GM19395 (cell line): ENCODE data around the gene HYKK.
"Not testable (repeated sequence)": the region's sequence is repeated elsewhere in the genome, so short reads cannot be mapped to it uniquely, and the experiment has no call there.

ENCODE experiments used
- ATAC-seq: cut with Tn5 transposase; IDR thresholded peaks from one replicate; pipeline ENCODE4 v1.9.1; 2021; ENCODE audit warnings: mild to moderate bottlenecking, moderate library complexity; ENCODE audit not compliant: unreplicated experiment

Gene HYKK

DNA sequence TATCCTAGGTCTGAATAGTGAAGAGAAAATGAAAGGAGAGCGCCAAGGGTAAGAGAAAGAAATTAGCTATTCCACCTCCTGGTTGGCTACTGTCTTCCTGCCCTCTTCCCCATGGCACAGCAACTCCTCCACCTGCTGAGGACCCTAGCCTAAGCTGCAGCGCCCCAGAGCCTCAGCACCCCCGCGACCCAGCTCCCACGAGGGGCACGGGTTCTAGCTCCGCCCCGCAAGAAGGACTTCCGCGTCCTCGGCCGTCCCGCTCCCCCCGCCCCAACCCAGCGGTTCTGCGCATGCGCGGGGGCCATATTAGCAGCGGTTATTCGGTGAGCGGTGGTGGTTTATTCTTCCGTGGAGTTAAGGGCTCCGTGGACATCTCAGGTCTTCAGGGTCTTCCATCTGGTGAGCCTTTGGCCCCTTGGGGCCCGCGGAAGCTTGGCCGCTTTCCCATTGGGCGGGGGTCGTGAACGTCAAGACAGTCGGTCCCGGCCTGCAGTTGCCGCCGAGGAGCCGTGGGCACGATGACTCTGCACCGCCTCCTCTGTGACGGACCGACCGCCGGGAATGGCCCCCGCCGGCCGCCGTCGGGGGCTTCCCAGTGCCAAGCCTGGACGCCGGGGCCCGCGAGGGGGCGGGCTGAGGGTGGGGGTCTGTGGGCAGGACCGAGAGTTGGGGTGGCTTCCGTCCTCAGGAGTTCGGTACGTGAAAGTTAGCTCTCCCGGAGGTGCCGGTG is 32.9 kb downstream of the HYKK start, which contains the start of gene PSMA4:
Gene PSMA4, plus strand, starts transcription at position 304 of the 730 bp plus-strand sequence. CDS start 1,484 bp downstream, outside the sequence.
- peak; percentile 76 for ATAC-seq

DNA sequence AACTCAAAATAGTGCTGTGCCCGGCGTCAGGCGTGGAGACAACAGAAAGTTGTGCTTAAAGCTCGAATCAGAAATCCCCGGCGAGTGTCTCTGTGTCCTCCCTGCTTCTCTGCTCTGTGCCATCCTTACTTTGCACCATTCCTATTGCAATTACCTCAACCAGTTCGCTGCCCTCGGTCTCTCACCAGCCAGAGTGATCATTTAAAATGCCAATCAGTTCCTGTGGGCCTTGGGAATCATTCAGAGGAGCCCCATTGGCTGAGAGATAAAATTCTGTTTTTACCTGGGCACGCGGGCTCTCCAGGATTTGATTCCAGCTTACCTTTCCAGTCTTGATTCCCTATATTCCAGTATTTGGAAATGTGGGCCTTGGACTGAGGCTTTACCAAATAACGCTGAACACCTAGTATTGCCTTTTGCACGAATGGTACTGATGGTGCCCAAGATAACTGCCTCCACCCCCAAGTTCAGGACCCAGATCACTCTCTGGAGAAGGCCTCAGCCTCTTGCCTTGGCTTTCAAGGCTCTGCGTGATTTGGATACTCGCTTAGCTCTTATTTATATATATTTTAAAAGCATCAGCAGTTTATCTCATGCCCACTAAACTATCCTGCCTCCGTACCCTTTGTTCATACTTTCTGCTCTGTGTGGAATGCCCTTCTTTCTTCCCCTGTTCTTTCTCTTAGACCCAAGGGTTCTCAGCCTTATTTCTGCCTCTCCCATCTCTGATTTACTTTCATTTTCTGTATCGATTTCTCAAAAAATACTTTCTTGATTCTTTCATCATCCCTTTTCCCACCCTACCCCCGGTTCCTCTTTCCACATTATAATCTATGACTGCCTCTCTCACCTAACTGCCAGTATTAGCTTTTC is 33.7 kb downstream of the HYKK start:
- no peak for ATAC-seq

DNA sequence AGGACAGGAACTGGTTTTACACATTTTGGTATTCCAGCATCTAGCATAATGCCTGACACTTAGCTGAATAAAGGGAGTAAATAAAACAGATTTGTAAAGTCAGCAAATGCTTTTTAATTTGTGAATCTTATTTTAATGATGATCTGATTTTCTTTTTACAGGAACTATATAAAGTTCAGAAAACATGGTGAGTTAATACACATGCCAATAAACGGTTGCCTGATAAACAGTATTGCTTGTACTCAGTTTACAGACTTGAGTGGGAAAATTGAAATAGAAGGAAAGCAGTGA is 34.3 kb downstream of the HYKK start:
- no peak for ATAC-seq

DNA sequence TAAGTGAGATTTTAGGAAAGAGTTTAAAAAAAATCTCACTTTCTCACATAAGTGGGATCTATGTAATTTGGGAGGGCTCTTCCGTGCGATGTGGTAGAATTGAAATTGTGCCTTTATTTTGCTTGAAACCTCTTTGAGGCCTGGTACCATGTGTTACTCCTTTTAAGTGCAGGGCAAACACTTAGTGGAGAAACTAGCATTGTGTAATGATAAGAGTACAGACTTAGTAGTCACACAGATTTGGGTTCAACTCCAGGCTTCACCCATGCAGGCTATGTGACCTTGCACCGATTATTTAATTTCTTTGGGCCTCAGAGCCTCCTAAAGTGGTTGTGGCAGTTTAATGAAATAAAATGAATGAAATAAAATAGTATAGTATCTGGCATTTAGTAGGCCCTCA is 35.3 kb downstream of the HYKK start:
- no peak for ATAC-seq

DNA sequence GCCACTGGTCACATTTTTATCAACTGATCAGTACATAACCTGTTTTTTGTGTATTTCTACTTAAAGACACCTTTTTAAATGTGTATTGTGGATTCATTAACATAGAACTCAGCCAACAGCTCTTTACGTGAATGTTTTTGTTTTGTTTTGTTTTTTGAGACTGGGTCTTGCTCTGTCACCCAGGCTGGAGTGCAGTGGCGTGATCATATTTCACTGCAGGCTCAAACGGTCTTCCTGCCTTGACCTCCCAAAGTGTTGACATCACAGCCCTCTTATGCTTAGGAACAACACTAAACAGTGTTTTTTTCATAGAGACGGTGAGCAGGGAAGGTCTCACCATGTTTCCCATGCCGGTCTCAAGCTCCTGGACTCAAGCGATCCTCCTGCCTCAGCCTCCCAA is 42.8 kb downstream of the HYKK start:
- ATAC-seq: no peak

DNA sequence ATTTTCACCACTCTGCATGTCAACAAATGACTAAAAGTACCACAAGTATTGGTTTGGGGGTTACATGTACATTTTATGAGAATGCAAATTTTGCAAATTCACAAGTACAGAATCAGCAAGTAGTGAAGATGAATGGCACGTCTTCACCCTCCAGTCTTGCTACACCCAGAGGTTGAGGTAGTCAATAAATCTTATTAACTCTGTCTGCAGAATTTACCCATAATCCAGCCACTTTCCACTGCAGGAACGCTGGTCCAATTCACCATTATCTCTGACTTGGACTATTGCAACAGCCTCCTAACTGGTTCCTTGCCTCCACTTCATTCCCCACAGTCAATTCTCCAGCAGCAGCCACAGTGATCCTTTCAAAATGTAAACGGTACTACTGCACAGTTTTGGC is 43.4 kb downstream of the HYKK start:
- no peak for ATAC-seq

DNA sequence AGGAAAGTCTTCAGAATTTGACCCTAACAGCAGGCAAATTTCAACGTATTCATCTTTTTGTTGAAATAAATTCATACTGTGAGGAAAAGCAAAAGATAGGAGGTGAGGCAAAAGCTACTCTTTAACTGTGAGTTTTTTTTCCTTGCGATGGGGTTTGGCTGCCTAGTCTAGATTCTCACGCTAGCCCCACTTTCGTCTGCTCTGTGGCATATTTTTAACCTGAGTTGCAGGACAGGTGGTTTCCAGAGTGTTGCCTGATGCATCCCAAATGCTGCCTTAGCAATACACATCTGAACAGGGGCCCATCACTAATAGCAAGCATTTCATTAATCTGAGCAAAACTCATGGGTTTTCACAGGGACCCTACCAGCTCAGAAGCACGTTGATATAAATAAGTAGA is 44.5 kb downstream of the HYKK start:
- no peak for ATAC-seq

DNA sequence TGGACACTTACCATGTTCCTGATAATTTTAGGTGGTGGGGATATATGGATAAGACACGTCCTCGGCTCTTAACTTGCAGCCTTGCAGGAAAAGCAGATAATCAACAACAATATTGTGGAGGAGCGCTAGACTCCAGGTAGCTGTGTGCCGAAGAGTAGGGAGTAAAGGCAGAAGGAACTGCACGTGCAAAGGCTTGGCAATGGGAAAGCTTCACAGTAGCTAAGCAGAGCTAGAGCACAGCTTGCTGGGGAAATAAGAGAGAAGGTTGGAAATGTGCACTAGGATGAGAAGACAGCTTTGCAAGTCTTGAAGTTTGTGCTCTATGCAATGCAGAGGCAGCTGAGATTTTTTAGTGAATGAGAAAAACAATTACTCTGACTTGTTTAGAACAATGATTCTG is 45.2 kb downstream of the HYKK start:
- ATAC-seq: no peak

DNA sequence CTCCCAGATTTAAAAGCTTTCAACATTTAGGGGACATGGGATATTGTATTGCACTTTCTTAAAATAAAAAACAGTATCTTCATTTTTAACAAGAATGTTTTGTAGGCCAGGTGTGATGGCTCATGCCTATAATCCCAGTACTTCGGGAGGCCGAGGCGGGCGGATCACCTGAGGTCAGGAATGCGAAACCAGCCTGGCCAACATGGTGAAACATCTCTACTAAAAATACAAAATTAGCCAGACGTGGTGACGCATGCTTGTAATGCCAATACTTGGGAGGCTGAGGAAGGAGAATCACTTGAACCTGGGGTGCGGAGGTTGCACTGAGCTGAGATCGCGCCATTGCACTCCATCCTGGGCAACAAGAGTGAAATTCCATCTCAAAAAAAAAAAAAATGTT is 52.8 kb downstream of the HYKK start:
- not testable (repeated sequence) for ATAC-seq

DNA sequence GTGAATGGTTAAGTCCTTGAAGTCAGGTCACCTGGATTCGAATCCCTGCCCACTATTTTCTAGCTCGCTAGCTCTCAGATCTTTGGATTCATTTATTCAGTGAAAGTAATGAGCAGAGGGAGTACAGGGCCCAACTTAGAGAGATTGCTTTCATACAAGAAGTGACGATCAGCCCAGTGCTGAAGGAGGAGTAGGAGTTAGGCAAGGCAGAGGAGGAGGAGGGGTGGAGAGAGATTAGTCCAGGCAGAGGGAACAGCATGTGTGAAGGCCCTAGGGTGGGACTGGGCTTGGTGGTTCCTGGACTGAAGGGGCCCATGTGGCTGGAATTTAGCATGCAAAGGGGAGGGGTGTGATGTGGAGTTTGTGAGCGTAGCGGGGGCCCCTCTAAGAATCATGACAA is 54.1 kb downstream of the HYKK start:
- ATAC-seq: no peak

DNA sequence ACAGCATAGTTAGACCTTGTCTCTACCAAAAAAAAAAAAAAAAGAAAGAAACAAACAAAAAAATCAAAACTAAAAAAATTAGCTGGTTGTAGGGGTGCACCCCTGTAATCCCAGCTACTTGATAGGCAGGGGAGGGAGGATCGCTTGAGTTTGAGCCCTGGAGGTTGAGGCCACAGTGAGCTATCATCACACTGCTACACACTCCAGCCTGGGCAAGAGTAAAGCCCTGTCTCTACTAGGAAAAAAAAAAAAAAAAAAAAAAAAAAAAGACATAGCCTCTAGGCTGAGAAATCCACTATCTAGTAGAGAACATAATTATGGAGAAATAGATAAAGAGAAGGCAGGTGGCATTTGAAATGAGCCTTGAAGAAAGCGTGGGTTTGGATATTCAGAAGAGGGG is 55.7 kb downstream of the HYKK start:
- no peak for ATAC-seq

DNA sequence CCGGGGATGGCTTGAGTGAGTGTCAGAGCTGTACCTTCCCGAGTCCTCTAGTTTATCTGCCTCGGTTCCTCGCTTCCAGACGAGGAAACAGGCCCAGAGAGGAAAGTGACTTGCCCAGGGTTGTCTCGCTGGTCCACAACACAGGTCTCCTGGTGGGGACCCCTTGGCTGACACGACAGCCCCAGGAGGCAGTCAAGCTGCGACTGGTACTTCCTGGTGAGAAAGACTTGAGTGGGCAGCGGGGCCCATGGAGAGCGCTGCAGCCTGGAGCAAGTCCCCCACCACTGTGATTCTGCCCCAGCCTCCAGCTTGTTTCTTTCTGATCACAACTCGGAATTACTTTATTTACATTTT is 57.3 kb downstream of the HYKK start:
- ATAC-seq: peak; percentile 12

DNA sequence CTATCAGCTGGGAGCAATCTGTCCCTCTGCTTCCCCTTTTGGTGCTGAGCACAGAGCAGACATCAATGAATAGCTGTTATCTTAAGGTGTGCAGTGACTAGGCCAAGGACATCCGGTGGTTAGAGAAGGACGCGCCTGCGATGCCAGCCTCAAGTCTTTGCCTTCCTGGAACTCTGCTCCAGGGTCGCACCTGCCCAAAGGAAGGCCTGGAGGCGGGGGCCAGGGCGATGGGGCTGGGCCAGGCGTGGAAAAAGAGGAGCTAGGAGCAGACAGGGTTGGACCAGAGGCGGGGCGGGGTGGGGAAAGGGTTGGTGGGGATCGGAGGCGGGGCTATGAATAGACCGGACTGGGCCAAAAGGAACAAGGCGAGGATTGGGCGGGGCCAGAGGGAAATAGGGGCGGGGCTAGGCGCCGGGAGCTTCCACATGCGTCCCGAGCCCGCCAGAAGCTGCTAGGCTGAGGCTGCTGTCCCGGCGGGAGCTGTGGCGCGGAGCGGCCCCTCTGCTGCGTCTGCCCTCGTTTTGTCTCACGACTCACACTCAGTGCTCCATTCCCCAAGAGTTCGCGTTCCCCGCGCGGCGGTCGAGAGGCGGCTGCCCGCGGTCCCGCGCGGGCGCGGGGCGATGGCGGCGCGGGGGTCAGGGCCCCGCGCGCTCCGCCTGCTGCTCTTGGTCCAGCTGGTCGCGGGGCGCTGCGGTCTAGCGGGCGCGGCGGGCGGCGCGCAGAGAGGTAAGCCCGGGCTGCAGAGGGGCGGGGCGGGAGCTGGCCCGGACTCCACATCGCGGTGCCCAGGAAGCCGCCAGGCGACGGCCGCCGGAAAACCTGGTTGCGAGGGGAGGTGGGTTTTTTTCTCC is 57.9 kb downstream of the HYKK start, which contains the start of gene CHRNA5:
Gene CHRNA5, plus strand, starts transcription at position 424 of the 854 bp plus-strand sequence. Its CDS starts 200 bp downstream, at position 624.
- ATAC-seq: peak; percentile 85

DNA sequence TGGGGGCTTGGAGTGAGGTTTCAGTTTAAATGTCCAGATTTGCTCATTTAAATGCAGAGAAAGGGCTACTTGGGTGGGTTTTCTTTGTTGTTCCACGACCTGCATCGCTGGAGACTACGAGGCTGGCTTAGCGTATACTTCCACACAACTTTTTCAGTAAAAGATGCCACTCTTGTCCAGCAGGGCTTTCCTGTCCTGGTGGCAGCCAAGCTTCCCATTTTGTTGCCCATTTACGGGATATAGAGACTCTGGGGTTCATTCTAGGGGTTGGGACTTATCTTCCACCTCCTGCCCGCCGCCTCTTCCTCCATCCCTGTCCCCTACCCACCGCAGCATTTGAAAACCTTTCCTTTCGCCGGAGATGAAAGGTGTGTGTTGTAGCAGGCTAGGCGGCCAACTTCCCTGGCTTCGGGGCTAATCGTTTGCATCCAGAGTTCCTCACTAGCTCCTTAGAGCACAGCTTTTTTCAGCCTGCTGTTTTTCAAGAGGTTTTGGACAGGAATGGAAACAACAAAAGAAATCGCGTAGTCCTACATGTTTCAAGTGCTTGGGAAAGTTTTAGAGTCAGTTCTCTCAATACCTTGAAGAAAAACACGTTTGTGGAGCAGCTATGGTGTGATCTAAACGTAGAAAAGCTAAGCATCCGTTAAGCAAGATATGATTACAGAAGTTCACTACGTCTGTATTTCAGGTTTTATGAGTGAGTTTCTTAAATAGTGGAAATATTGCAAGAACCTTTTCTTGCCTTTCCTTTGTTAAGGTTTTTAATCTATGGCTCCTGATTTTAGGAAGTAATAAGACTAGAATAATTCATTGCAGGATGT is 58.8 kb downstream of the HYKK start:
- ATAC-seq: peak; percentile 17

DNA sequence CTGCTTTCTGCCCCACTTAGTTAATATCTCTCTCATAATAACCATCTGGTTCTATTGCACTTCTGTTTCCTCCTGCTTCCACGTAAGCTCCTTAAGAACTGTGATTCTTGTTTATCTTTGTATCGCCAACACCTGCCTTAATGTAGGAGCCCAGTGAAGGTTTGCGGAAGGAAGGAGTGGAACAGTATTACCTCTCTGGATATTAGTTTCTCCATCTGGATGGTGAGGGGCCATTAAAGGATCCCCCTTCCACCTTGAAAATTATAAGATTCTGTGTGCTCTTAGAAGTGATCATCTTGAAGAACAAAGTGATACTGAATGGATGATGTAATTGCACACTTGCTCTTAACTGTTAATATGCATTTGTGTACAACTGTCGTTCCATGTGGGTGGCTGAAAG is 60.2 kb downstream of the HYKK start:
- no peak for ATAC-seq

DNA sequence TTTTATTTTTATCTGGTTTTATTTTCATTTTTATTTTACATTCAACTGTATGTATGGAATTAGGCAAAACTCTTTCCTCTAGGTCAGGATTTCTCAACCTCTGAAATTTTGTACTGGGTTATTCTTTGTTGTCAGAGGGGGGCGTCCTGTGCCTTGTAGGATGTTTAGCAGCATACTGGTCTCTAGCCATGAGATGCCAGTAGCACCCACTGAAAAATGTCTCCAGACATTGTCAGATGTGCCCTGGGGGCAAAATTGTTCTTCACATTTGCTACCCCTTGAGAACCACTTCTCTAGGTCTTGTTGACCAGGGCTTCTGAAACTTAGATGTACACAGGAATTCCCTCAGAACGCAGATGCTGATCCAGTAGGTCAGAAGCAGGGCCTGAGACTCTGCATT is 63.3 kb downstream of the HYKK start:
- ATAC-seq: no peak

DNA sequence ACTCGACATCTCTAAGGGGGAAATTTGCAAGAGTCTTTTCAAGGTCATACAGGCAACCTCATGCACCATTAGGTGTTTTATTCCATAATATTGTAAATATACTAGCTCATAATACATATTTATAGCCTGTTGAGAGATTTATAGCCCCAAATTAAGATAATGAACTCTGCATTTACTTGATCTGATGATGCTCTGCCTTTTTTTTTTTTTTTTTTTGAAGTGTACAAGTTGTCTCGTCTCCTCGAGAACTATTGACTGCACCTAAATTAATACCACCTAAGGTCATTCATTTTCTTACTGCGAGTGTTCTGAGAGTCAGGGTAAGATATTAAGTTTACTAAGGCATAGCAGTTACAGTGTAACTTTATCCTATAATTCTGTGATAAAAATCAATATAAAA is 64.0 kb downstream of the HYKK start:
- no peak for ATAC-seq

DNA sequence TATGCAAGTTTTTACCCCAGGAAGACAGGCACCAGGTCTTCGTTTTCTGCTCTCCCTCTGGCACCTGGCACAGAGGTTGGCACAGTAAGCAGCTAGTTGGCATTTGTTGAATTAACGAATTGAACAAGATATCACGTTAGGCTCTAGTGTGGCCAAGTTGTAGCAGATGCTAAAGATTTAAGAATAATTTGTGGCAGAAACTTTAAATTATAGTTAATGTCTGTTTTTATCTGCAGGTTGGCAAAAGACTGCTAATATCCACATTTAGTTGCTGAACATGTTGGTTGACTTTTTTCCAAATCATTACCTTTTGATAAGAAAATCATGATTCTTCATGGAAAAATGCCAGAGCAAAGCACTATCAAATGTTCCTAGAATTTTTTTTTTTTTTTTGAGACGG is 66.0 kb downstream of the HYKK start:
- ATAC-seq: no peak

DNA sequence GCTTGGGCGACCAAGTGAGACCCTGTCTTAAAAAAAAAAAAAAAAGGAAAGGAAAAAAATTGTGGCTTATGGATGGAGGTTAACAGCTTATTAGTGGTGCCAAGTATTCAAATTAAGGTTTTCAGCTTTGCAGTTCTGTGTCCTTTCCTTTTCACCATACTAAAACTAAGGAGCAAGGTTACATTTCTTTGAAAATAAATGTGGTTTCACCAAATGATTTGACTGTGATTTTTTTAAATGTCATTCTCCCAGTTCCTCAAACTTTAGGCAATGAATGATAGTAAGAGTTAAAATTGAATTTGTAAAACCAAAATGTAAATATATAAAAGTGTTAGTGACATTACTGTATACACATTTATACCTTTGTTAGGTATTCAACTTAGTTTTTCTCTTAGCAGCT is 67.6 kb downstream of the HYKK start:
- ATAC-seq: no peak
